ENCODE measurements around the gene LKAAEAR1.

LKAAEAR1 gene

GRCh38 chr20:64082126-64082731, 2.0 kb downstream of the LKAAEAR1 start:
- Mint-ChIP-seq H3K4me1 (ENCODE audit: low read depth) (peaks cover 26% of the 10 kb centered on the region), H3K36me3 (ENCODE audit: low read depth) (peaks cover 10% of the 10 kb centered on the region), H3K9me3 (no peaks in the 10 kb centered on the region), H3K4me3 (peak overlapping the region; percentile 52), H3K27me3 (ENCODE audit: low read depth) (peaks cover 41% of the 10 kb centered on the region), H3K27ac (no peak overlapping the region)
- DNase-seq (ENCODE audit: low spot score): no peak

- H3K27me3 Mint-ChIP-seq (ENCODE audit: low read depth): peaks cover 39% of the 10 kb centered on the region
- no peaks in the 10 kb centered on the region for H3K9me3 Mint-ChIP-seq
- H3K4me3 Mint-ChIP-seq: peak overlapping the region; percentile 24
- no peak overlapping the region for H3K27ac Mint-ChIP-seq
- no peak for DNase-seq (ENCODE audit: low spot score)
- H3K4me1 Mint-ChIP-seq (ENCODE audit: low read depth): peaks cover 26% of the 10 kb centered on the region
- H3K36me3 Mint-ChIP-seq (ENCODE audit: low read depth): peaks cover 10% of the 10 kb centered on the region
These were observed 2.6 kb downstream of the LKAAEAR1 start for GRCh38 chr20:64081624-64081964.

GRCh38 chr20:64080813-64081623, 3.2 kb downstream of the LKAAEAR1 start:
- Mint-ChIP-seq H3K4me1 (ENCODE audit: low read depth) (peaks cover 26% of the 10 kb centered on the region), H3K27ac (peak overlapping the region; percentile 55)

GRCh38 chr20:64080013-64080812, 4.0 kb downstream of the LKAAEAR1 start, which contains the start of gene OPRL1:
TSS of gene OPRL1 (plus strand) at chr20:64080082. CDS start at chr20:64092721, 12,639 bp downstream.
- no peaks in the 10 kb centered on the region for H3K9me3 Mint-ChIP-seq
- H3K27me3 Mint-ChIP-seq (ENCODE audit: low read depth): peaks cover 27% of the 10 kb centered on the region
- H3K27ac Mint-ChIP-seq: peak within 1 kb of the TSS; percentile 79
- peaks cover 19% of the 10 kb centered on the region for H3K36me3 Mint-ChIP-seq (ENCODE audit: low read depth)
- H3K4me1 Mint-ChIP-seq (ENCODE audit: low read depth): peaks cover 30% of the 10 kb centered on the region
- H3K4me3 Mint-ChIP-seq: peak within 1 kb of the TSS; percentile 90
- no peak for DNase-seq (ENCODE audit: low spot score)

More at GRCh38 chr20:64080813-64081623, 3.2 kb downstream of the LKAAEAR1 start:
- peak overlapping the region; percentile 76 for H3K4me3 Mint-ChIP-seq
- peaks cover 11% of the 10 kb centered on the region for H3K36me3 Mint-ChIP-seq (ENCODE audit: low read depth)
- peaks cover 35% of the 10 kb centered on the region for H3K27me3 Mint-ChIP-seq (ENCODE audit: low read depth)
- H3K9me3 Mint-ChIP-seq: no peaks in the 10 kb centered on the region
- no peak for DNase-seq (ENCODE audit: low spot score)

GRCh38 chr20:64079273-64080012, 4.8 kb downstream of the LKAAEAR1 start, which contains the start of gene RGS19:
TSS of gene RGS19 (minus strand) at chr20:64079518. CDS start at chr20:64076886, 2,632 bp downstream.
- peaks cover 21% of the 10 kb centered on the region for H3K27me3 Mint-ChIP-seq (ENCODE audit: low read depth)

DNA sequence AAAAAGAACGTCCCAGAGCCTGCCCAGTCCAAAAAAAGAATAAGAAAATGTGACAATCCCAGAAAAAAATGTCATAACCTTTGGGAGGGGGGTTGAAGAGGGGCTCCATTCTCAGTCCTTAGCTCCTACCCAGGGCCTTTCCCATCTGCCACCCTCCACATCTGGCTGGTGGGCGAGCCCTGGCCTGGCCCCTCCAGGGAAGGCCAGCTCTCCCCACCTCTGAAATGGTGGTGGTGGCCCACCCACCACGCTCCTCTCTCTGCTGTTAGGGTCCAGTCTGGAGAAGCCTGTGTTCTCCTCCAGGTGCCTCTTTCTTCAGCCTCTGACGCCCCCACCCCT, 5.3 kb downstream of the LKAAEAR1 start:
- no peak for DNase-seq (ENCODE audit: low spot score)
- Mint-ChIP-seq H3K27me3 (ENCODE audit: low read depth) (peaks cover 18% of the 10 kb centered on the region), H3K9me3 (no peaks in the 10 kb centered on the region), H3K27ac (peak overlapping the region; percentile 79), H3K4me1 (ENCODE audit: low read depth) (peaks cover 28% of the 10 kb centered on the region), H3K4me3 (peak overlapping the region; percentile 90), H3K36me3 (ENCODE audit: low read depth) (peaks cover 25% of the 10 kb centered on the region)

More at GRCh38 chr20:64079273-64080012, 4.8 kb downstream of the LKAAEAR1 start, which contains the start of gene RGS19:
- peak within 1 kb of the TSS; percentile 79 for H3K27ac Mint-ChIP-seq
- peak within 1 kb of the TSS; percentile 90 for H3K4me3 Mint-ChIP-seq
- H3K9me3 Mint-ChIP-seq: no peaks in the 10 kb centered on the region
- peaks cover 29% of the 10 kb centered on the region for H3K4me1 Mint-ChIP-seq (ENCODE audit: low read depth)
- peaks cover 23% of the 10 kb centered on the region for H3K36me3 Mint-ChIP-seq (ENCODE audit: low read depth)
- peak; percentile 85 for DNase-seq (ENCODE audit: low spot score)

- DNase-seq (ENCODE audit: low spot score): peak; percentile 51
- H3K4me1 Mint-ChIP-seq (ENCODE audit: low read depth): peaks cover 25% of the 10 kb centered on the region
- H3K4me3 Mint-ChIP-seq: peak overlapping the region; percentile 90
- H3K27me3 Mint-ChIP-seq (ENCODE audit: low read depth): peaks cover 15% of the 10 kb centered on the region
- peaks cover 28% of the 10 kb centered on the region for H3K36me3 Mint-ChIP-seq (ENCODE audit: low read depth)
- H3K27ac Mint-ChIP-seq: peak overlapping the region; percentile 79
- H3K9me3 Mint-ChIP-seq: no peaks in the 10 kb centered on the region
These were observed 6.2 kb downstream of the LKAAEAR1 start for GRCh38 chr20:64077876-64078551.

DNA sequence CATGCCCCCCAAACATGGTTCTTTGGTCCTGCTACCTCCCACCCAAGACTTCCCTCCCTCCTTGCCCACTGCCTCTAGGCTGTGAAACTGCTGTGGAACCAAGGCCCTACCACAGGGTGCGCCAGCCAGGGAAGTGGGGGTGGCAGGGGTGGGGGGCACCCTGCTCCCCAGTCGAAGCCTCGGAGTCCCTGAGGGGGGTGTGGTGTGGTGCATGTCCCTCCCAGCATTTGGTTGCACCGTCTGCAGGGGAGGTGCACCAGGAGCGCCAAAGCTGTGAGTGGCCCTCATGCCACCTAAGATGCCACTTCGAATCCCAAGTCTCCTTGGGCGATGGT, 6.7 kb downstream of the LKAAEAR1 start:
- peaks cover 10% of the 10 kb centered on the region for H3K27me3 Mint-ChIP-seq (ENCODE audit: low read depth)
- H3K4me3 Mint-ChIP-seq: peak overlapping the region; percentile 90
- DNase-seq (ENCODE audit: low spot score): no peak
- H3K9me3 Mint-ChIP-seq: no peaks in the 10 kb centered on the region
- H3K4me1 Mint-ChIP-seq (ENCODE audit: low read depth): peaks cover 21% of the 10 kb centered on the region
- H3K27ac Mint-ChIP-seq: peak overlapping the region; percentile 79
- peaks cover 29% of the 10 kb centered on the region for H3K36me3 Mint-ChIP-seq (ENCODE audit: low read depth)

DNA sequence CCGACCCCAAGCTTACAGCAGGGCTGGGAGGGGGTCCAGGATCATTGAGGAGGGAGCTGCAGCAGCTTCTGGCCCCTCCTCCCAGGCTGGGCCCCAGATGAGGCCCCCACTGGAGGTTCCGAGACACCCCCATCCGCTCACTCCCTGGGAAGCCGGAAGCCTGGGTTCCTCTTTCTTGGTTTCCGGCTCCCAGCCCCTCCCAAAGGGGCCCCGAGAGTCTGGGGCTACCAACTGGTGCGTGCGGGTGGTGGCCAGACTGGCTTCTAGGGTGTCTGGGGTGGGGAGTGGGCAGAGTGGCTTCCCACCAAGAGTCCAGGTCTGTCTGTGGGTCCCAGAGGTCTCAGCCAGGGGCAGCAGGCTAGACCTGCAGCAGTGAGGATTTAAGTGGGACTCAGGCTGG, 7.1 kb downstream of the LKAAEAR1 start:
- Mint-ChIP-seq H3K4me3 (peak overlapping the region; percentile 90), H3K27ac (peak overlapping the region; percentile 81), H3K27me3 (ENCODE audit: low read depth) (peaks cover 7% of the 10 kb centered on the region), H3K9me3 (no peaks in the 10 kb centered on the region), H3K4me1 (ENCODE audit: low read depth) (peaks cover 21% of the 10 kb centered on the region), H3K36me3 (ENCODE audit: low read depth) (peaks cover 34% of the 10 kb centered on the region)
- DNase-seq (ENCODE audit: low spot score): no peak

DNA sequence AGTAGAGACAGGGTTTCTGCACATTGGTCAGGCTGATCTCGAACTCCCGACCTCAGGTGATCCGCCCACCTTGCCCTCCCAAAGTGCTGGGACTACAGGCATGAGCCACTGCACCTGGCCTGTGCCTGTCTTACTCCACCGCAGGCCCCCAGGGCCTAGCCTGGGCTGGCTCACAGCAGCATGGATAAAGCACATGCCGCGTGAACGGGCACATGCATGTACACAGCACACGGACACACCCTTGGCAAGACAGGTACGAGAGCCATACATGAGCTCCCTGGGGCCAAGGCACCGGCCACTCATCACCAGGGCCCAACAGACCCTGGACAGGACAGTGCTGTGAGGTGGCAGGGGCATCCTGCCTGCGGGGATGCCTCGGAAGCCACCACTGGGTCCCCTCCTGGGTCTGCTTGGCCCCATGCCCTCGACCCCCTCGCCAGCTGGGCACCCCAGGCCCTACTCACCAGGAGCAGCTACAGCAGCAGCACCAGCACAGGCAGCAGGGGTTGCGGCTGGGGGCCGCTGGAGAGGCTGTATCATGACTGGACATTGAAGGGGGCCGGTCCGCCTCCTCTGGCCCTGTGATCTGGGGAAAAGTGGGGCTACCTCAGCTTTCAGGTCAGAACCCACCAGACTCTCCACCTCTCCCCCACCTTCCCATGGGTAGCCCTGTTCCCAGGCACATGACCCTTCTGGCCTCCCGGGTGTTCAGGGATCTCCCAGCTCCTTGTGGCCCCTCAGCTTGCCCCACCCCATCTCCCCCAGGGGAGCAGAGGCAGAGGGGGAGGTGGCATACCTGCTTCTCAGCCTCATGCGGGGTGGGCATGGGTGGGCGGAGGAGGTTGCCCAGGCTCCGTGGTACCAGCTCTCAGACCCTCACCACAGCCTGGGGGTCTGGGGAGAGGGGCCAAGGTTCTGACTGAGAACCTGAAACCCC, 7.9 kb downstream of the LKAAEAR1 start:
- Mint-ChIP-seq H3K4me3 (peak overlapping the region; percentile 90), H3K4me1 (ENCODE audit: low read depth) (peaks cover 19% of the 10 kb centered on the region), H3K9me3 (no peaks in the 10 kb centered on the region), H3K27ac (peak overlapping the region; percentile 31), H3K27me3 (ENCODE audit: low read depth) (peaks cover 2% of the 10 kb centered on the region), H3K36me3 (ENCODE audit: low read depth) (peaks cover 39% of the 10 kb centered on the region)
- DNase-seq (ENCODE audit: low spot score): no peak

- Mint-ChIP-seq H3K27me3 (ENCODE audit: low read depth) (no peaks in the 10 kb centered on the region), H3K36me3 (ENCODE audit: low read depth) (peaks cover 39% of the 10 kb centered on the region), H3K4me3 (no peak overlapping the region), H3K27ac (no peak overlapping the region), H3K9me3 (no peaks in the 10 kb centered on the region), H3K4me1 (ENCODE audit: low read depth) (peaks cover 16% of the 10 kb centered on the region)
- DNase-seq (ENCODE audit: low spot score): no peak
These were observed 8.6 kb downstream of the LKAAEAR1 start for GRCh38 chr20:64075556-64075955.

- DNase-seq (ENCODE audit: low spot score): no peak
- Mint-ChIP-seq H3K36me3 (ENCODE audit: low read depth) (peaks cover 39% of the 10 kb centered on the region), H3K4me1 (ENCODE audit: low read depth) (peaks cover 10% of the 10 kb centered on the region), H3K4me3 (no peak overlapping the region), H3K9me3 (no peaks in the 10 kb centered on the region), H3K27me3 (ENCODE audit: low read depth) (no peaks in the 10 kb centered on the region), H3K27ac (no peak overlapping the region)
These were observed 9.2 kb downstream of the LKAAEAR1 start for GRCh38 chr20:64074963-64075362.
